Neural progenitor cell (in vitro differentiated cells): ENCODE results near the gene PRPSAP1. TPM values are rescaled to one million over a fixed set of nuclear protein-coding genes. Genes with fewer than 3 reads are reported as not detected.

Experiments
- DNase-seq: peaks from one replicate; pipeline ENCODE4 v3.0.0-alpha.2; 2016; ENCODE audit warnings: low spot score
- H2AFZ ChIP-seq: fragments of 200-600 bp; sonication (generic); replicated peaks from 2 replicates; pipeline ENCODE4 v1.6.1; 2016; ENCODE audit warnings: antibody characterized with exemption
- H3F3A ChIP-seq: fragments of 200-600 bp; sonication (generic); 2 replicates; pipeline ENCODE4 v1.6.1; 2016; ENCODE audit warnings: antibody characterized with exemption, low read depth
- H3K27ac ChIP-seq: fragments of 200-600 bp; sonication (generic); 2 replicates; pipeline ENCODE4 v1.5.1; 2016; ENCODE audit warnings: mild to moderate bottlenecking
- H3K27me3 ChIP-seq: fragments of 200-600 bp; sonication (generic); 2 replicates; pipeline ENCODE4 v1.6.1; 2016; ENCODE audit warnings: mild to moderate bottlenecking, moderate library complexity
- H3K36me3 ChIP-seq: fragments of 200-600 bp; sonication (generic); 2 replicates; pipeline ENCODE4 v1.5.1; 2016
- H3K4me1 ChIP-seq: fragments of 200-600 bp; sonication (generic); 2 replicates; pipeline ENCODE4 v1.6.1; 2016; ENCODE audit warnings: mixed run types
- H3K4me2 ChIP-seq: fragments of 200-600 bp; sonication (generic); 2 replicates; pipeline ENCODE4 v1.6.1; 2016
- H3K4me3 ChIP-seq: fragments of 200-600 bp; sonication (generic); 2 replicates; pipeline ENCODE4 v1.5.1; 2016
- H3K79me2 ChIP-seq: fragments of 200-600 bp; sonication (generic); 2 replicates; pipeline ENCODE4 v1.6.1; 2016; ENCODE audit warnings: low read depth
- H3K9ac ChIP-seq: fragments of 200-600 bp; sonication (generic); 2 replicates; pipeline ENCODE4 v1.6.1; 2016
- H3K9me3 ChIP-seq: fragments of 200-600 bp; sonication (generic); 2 replicates; pipeline ENCODE4 v1.5.1; 2016; ENCODE audit warnings: low read depth
- H4K20me1 ChIP-seq: fragments of 200-600 bp; sonication (generic); 2 replicates; pipeline ENCODE4 v1.6.1; 2016; ENCODE audit warnings: low read depth
- H3K27ac Mint-ChIP-seq: 3 replicates; pipeline ENCODE4 v1.8.0; 2021; ENCODE audit warnings: mixed read lengths
- H3K27me3 Mint-ChIP-seq: 2 replicates; pipeline ENCODE4 v1.8.0; 2022; ENCODE audit warnings: low read depth, mild to moderate bottlenecking, inconsistent platforms, moderate library complexity, mixed read lengths; ENCODE audit not compliant: insufficient read depth
- H3K36me3 Mint-ChIP-seq: 3 replicates; pipeline ENCODE4 v1.8.0; 2021; ENCODE audit warnings: mixed read lengths
- H3K4me1 Mint-ChIP-seq: 3 replicates; pipeline ENCODE4 v1.8.0; 2021; ENCODE audit warnings: mixed read lengths
- H3K4me3 Mint-ChIP-seq: 3 replicates; pipeline ENCODE4 v1.8.0; 2021; ENCODE audit warnings: mild to moderate bottlenecking, moderate library complexity, mixed read lengths
- H3K9me3 Mint-ChIP-seq: 3 replicates; pipeline ENCODE4 v1.8.0; 2020; ENCODE audit warnings: mixed read lengths
- EZH2 ChIP-seq: fragments of 200-600 bp; sonication (generic); IDR thresholded peaks from 2 replicates; pipeline ENCODE4 v1.6.1; 2017; ENCODE audit warnings: antibody characterized with exemption, mild to moderate bottlenecking, moderate library complexity
- EZH2phosphoT487 ChIP-seq: fragments of 200-600 bp; sonication (generic); IDR thresholded peaks from 2 replicates; pipeline ENCODE4 v1.6.1; 2017; ENCODE audit warnings: antibody characterized with exemption
- total RNA-seq: library from RNA; depleted of rRNA; stranded (reverse); fragments of >200 nt; gene quantifications from 2 replicates; pipeline ENCODE4 v1.2.3, GENCODE V29; 2015; ENCODE audit warnings: low replicate concordance
- TF ChIP-seq, protein P1 (sequence below): fragments of 200-600 bp; sonication (generic); IDR thresholded peaks from 2 replicates; pipeline ENCODE4 v1.5.1; 2017; ENCODE audit warnings: antibody characterized with exemption, mild to moderate bottlenecking

PRPSAP1 gene
- total RNA-seq, 1 donor from 2014 or later: 89.7 TPM

DNA sequence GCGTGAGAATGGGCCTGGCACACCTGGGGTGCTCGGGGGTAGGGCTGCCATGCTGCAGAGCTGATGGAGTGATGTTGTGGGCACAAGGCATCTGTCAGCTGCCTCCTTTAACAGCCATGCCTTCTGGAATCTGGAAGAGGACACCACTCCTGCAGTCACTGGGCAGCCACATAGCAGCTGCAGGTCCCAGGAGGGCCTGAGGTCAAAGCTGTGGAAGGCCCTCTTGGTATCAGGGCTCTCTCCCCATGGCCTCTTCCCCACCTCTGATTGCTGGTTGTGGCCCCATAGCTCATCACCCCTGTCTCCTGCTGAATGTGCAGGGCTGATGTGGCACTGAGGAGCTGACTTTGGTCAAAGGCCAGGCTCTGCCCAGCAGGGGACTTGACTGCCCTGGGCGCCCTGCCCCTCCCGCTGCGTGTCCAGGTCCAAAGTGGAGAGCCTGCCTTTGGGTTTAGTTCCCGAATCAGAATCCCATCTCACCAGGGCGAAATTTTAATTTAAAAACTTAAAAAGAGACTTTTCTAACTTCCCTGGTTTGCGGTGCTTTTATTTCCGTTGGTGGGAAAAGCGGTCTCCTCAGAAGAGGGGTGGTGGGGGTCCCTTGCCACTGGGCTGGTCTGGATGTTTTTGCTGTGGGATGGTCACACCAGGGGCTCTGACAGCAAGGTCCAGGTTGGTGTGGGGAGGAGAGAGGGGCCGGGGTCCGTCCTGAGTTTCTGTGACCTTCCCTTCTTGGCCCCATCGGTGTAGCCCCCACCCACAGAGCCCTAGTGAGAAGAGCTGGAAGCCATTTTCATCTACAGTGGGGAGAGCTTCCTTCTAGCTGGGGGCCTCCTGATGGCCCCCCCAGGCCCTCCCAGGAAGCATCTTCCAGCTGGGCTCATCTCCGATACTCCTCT lies 82.7 kb downstream of the PRPSAP1 start:
- Histone ChIP-seq H3K27ac (no peak overlapping the region), H4K20me1 (peaks cover 27% of the 10 kb centered on the region), H3K27me3 (no peaks in the 10 kb centered on the region), H3F3A (peaks cover 10% of the 10 kb centered on the region), H2AFZ (no peak overlapping the region), H3K4me2 (no peak overlapping the region), H3K9me3 (no peaks in the 10 kb centered on the region), H3K36me3 (no peaks in the 10 kb centered on the region), H3K9ac (no peak overlapping the region), H3K4me1 (peaks cover 31% of the 10 kb centered on the region), H3K79me2 (peaks cover 37% of the 10 kb centered on the region), H3K4me3 (no peak overlapping the region)
- no peaks in the 10 kb centered on the region for H3K9me3 Mint-ChIP-seq
- no peak overlapping the region for H3K27ac Mint-ChIP-seq
- TF ChIP-seq, protein P1, sequence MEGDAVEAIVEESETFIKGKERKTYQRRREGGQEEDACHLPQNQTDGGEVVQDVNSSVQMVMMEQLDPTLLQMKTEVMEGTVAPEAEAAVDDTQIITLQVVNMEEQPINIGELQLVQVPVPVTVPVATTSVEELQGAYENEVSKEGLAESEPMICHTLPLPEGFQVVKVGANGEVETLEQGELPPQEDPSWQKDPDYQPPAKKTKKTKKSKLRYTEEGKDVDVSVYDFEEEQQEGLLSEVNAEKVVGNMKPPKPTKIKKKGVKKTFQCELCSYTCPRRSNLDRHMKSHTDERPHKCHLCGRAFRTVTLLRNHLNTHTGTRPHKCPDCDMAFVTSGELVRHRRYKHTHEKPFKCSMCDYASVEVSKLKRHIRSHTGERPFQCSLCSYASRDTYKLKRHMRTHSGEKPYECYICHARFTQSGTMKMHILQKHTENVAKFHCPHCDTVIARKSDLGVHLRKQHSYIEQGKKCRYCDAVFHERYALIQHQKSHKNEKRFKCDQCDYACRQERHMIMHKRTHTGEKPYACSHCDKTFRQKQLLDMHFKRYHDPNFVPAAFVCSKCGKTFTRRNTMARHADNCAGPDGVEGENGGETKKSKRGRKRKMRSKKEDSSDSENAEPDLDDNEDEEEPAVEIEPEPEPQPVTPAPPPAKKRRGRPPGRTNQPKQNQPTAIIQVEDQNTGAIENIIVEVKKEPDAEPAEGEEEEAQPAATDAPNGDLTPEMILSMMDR: no peak
- no peak for TF ChIP-seq EZH2phosphoT487
- no peak for TF ChIP-seq EZH2
- no peak overlapping the region for H3K4me3 Mint-ChIP-seq
- DNase-seq: no peak
- H3K4me1 Mint-ChIP-seq: peaks cover 27% of the 10 kb centered on the region
- peaks cover 2% of the 10 kb centered on the region for H3K27me3 Mint-ChIP-seq
- peaks cover 5% of the 10 kb centered on the region for H3K36me3 Mint-ChIP-seq

DNA sequence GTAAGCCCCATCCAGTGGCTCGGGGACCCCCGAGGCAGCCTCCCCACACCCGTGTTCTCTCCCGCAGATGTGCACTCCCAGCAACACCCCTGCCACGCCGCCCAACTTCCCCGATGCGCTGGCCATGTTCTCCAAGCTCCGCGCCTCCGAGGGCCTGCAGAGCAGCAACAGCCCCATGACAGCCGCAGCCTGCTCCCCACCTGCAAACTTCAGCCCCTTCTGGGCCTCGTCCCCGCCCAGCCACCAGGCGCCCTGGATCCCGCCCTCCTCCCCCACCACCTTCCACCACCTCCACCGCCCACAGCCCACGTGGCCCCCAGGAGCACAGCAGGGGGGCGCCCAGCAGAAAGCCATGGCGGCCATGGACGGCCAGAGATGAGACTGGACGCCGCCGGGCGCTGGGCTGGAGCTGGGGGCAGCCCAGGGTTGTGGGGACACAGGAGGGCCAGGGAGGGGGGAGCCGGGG lies 83.6 kb downstream of the PRPSAP1 start:
- H3K27ac Mint-ChIP-seq: no peak overlapping the region
- H3K36me3 ChIP-seq: no peaks in the 10 kb centered on the region

DNA sequence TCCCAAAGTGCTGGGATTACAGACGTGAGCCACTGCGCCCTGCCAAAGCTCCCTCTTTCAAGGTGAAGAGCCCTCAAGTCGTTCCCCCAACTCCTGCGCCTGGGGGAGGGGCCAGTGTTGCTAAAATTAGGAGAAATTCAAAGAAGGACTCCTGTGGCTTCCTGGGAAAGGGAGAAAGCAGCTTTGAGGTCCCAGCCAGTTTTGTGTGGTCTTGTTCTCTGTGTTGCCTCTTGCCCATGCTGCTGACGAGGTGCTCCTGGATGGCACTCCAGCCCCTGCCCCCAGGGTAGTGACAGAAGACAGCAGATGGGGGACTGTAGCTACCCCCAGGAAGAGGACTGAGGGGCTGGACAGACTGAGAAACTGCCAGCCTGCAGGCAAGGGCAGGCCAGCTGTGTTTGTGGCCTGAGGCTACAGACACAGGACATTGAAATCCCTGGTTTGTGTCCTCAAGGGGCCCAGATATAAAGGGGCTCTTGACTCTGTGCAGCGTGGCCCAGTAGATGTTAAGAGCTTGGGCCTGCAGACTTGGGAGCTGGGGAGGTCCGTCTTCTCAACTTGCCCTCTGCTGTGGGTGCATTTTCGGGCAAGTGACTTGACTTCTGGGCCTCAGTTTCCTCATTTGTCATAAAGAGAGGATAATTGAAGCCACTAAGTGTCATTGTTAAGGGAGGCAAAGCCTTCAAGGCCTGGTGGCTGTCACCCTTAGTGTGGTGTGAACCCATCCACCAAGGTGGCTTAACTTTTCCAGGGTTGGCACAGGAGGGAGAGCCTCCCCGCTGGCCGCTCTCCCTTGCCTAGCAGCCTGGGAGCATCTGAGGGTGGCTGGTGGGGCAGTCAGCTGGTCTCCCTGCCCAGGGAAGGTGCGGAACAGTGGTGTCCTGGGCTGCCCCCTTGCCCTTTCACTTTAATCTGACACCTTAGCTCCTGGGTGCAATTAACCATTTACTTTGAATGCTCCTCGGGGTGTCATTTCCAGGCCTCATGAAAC lies 84.4 kb downstream of the PRPSAP1 start:
- H3K27me3 Mint-ChIP-seq: peaks cover 4% of the 10 kb centered on the region
- Histone ChIP-seq H3K4me1 (peaks cover 31% of the 10 kb centered on the region), H3K9me3 (no peaks in the 10 kb centered on the region), H4K20me1 (peaks cover 27% of the 10 kb centered on the region), H3K79me2 (peaks cover 44% of the 10 kb centered on the region), H3K4me3 (no peak overlapping the region), H2AFZ (no peak overlapping the region), H3K27ac (no peak overlapping the region), H3K4me2 (no peak overlapping the region), H3K27me3 (no peaks in the 10 kb centered on the region), H3K9ac (no peak overlapping the region), H3K36me3 (no peaks in the 10 kb centered on the region), H3F3A (peaks cover 15% of the 10 kb centered on the region)
- TF ChIP-seq EZH2phosphoT487: no peak
- TF ChIP-seq EZH2: no peak
- TF ChIP-seq, protein P1: no peak
- H3K4me1 Mint-ChIP-seq: peaks cover 31% of the 10 kb centered on the region
- H3K9me3 Mint-ChIP-seq: no peaks in the 10 kb centered on the region
- H3K4me3 Mint-ChIP-seq: no peak overlapping the region
- peaks cover 5% of the 10 kb centered on the region for H3K36me3 Mint-ChIP-seq
- no peak overlapping the region for H3K27ac Mint-ChIP-seq
- DNase-seq: no peak

More for the DNA sequence above, 83.6 kb downstream of the PRPSAP1 start:
- no peaks in the 10 kb centered on the region for H3K27me3 ChIP-seq
- H3K9me3 ChIP-seq: no peaks in the 10 kb centered on the region
- Mint-ChIP-seq H3K36me3 (peaks cover 5% of the 10 kb centered on the region), H3K4me1 (peaks cover 26% of the 10 kb centered on the region), H3K27me3 (peaks cover 2% of the 10 kb centered on the region), H3K9me3 (no peaks in the 10 kb centered on the region), H3K4me3 (no peak overlapping the region)
- H3K79me2 ChIP-seq: peaks cover 44% of the 10 kb centered on the region
- no peak overlapping the region for H3K4me2 ChIP-seq
- no peak for DNase-seq
- no peak for TF ChIP-seq EZH2phosphoT487
- TF ChIP-seq, protein P1: no peak
- no peak for TF ChIP-seq EZH2
- H3K27ac ChIP-seq: no peak overlapping the region
- H4K20me1 ChIP-seq: peaks cover 27% of the 10 kb centered on the region
- H3F3A ChIP-seq: peaks cover 10% of the 10 kb centered on the region
- no peak overlapping the region for H3K9ac ChIP-seq
- no peak overlapping the region for H3K4me3 ChIP-seq
- no peak overlapping the region for H2AFZ ChIP-seq
- H3K4me1 ChIP-seq: peaks cover 31% of the 10 kb centered on the region
